IPS-18a (cell line): ENCODE results near the gene ARID2.

Experiments
- H3K27ac ChIP-seq: one replicate; pipeline ENCODE4 v1.5.1; 2013; ENCODE audit warnings: low read length
- H3K27me3 ChIP-seq: one replicate; pipeline ENCODE4 v1.6.1; 2013; ENCODE audit warnings: mild to moderate bottlenecking, low read length; ENCODE audit not compliant: control insufficient read depth, insufficient read depth
- H3K36me3 ChIP-seq: one replicate; pipeline ENCODE4 v1.6.1; 2013; ENCODE audit warnings: low read depth, low read length; ENCODE audit not compliant: control insufficient read depth
- H3K4me1 ChIP-seq: one replicate; pipeline ENCODE4 v1.6.1; 2013; ENCODE audit warnings: low read depth, low read length; ENCODE audit not compliant: control insufficient read depth
- H3K4me3 ChIP-seq: one replicate; pipeline ENCODE4 v1.5.1; 2013; ENCODE audit warnings: low read length
- H3K9ac ChIP-seq: one replicate; pipeline ENCODE4 v1.6.1; 2013; ENCODE audit warnings: mild to moderate bottlenecking, low read length, moderate library complexity
- H3K9me3 ChIP-seq: one replicate; pipeline ENCODE4 v1.6.1; 2013; ENCODE audit warnings: low read depth, low read length; ENCODE audit not compliant: control insufficient read depth

Gene ARID2

GRCh38 chr12:45878630-45879255 is 149.2 kb downstream of the ARID2 start:
- H3K27ac ChIP-seq: no peak overlapping the region
- no peaks in the 10 kb centered on the region for H3K27me3 ChIP-seq
- H3K4me3 ChIP-seq: no peak overlapping the region
- peaks cover 25% of the 10 kb centered on the region for H3K36me3 ChIP-seq
- H3K9me3 ChIP-seq: no peaks in the 10 kb centered on the region
- H3K4me1 ChIP-seq: no peaks in the 10 kb centered on the region
- H3K9ac ChIP-seq: no peak overlapping the region

GRCh38 chr12:45879363-45879895 is 149.9 kb downstream of the ARID2 start:
- H3K9ac ChIP-seq: no peak overlapping the region
- H3K27ac ChIP-seq: no peak overlapping the region

GRCh38 chr12:45880533-45880932 is 151.0 kb downstream of the ARID2 start:
- no peaks in the 10 kb centered on the region for H3K4me1 ChIP-seq
- no peaks in the 10 kb centered on the region for H3K27me3 ChIP-seq
- peaks cover 10% of the 10 kb centered on the region for H3K36me3 ChIP-seq
- H3K27ac ChIP-seq: no peak overlapping the region
- no peak overlapping the region for H3K4me3 ChIP-seq
- H3K9ac ChIP-seq: no peak overlapping the region
- H3K9me3 ChIP-seq: no peaks in the 10 kb centered on the region

More at GRCh38 chr12:45879363-45879895, 149.9 kb downstream of the ARID2 start:
- Histone ChIP-seq H3K9me3 (no peaks in the 10 kb centered on the region), H3K4me1 (no peaks in the 10 kb centered on the region), H3K27me3 (no peaks in the 10 kb centered on the region), H3K36me3 (peaks cover 18% of the 10 kb centered on the region), H3K4me3 (no peak overlapping the region)

GRCh38 chr12:45883187-45883586 is 153.7 kb downstream of the ARID2 start:
- peaks cover 15% of the 10 kb centered on the region for H3K36me3 ChIP-seq
- H3K4me3 ChIP-seq: no peak overlapping the region
- no peak overlapping the region for H3K27ac ChIP-seq
- no peaks in the 10 kb centered on the region for H3K27me3 ChIP-seq
- H3K9me3 ChIP-seq: no peaks in the 10 kb centered on the region
- H3K9ac ChIP-seq: no peak overlapping the region
- H3K4me1 ChIP-seq: no peaks in the 10 kb centered on the region

- Histone ChIP-seq H3K9ac (no peak overlapping the region), H3K27ac (no peak overlapping the region), H3K9me3 (no peaks in the 10 kb centered on the region), H3K36me3 (peaks cover 11% of the 10 kb centered on the region), H3K27me3 (no peaks in the 10 kb centered on the region), H3K4me3 (no peak overlapping the region), H3K4me1 (no peaks in the 10 kb centered on the region)
Observed at GRCh38 chr12:45886685-45887084, 157.2 kb downstream of the ARID2 start.

GRCh38 chr12:45887544-45887943 is 158.0 kb downstream of the ARID2 start:
- H3K9me3 ChIP-seq: no peaks in the 10 kb centered on the region
- H3K36me3 ChIP-seq: peaks cover 14% of the 10 kb centered on the region
- no peak overlapping the region for H3K4me3 ChIP-seq

GRCh38 chr12:45890276-45890675 is 160.8 kb downstream of the ARID2 start:
- Histone ChIP-seq H3K9me3 (no peaks in the 10 kb centered on the region), H3K36me3 (peaks cover 36% of the 10 kb centered on the region), H3K9ac (no peak overlapping the region), H3K4me1 (peaks cover 3% of the 10 kb centered on the region), H3K4me3 (no peak overlapping the region), H3K27ac (no peak overlapping the region), H3K27me3 (no peaks in the 10 kb centered on the region)

More at GRCh38 chr12:45887544-45887943, 158.0 kb downstream of the ARID2 start:
- no peak overlapping the region for H3K9ac ChIP-seq
- no peaks in the 10 kb centered on the region for H3K4me1 ChIP-seq
- no peaks in the 10 kb centered on the region for H3K27me3 ChIP-seq
- H3K27ac ChIP-seq: no peak overlapping the region

- Histone ChIP-seq H3K36me3 (peaks cover 43% of the 10 kb centered on the region), H3K9ac (no peak overlapping the region)
Observed at GRCh38 chr12:45893240-45893639, 163.7 kb downstream of the ARID2 start.

GRCh38 chr12:45895961-45896360 is 166.5 kb downstream of the ARID2 start:
- no peaks in the 10 kb centered on the region for H3K27me3 ChIP-seq
- peaks cover 43% of the 10 kb centered on the region for H3K36me3 ChIP-seq
- H3K4me1 ChIP-seq: peaks cover 3% of the 10 kb centered on the region
- H3K9me3 ChIP-seq: no peaks in the 10 kb centered on the region
- no peak overlapping the region for H3K4me3 ChIP-seq
- no peak overlapping the region for H3K27ac ChIP-seq
- H3K9ac ChIP-seq: no peak overlapping the region

More at GRCh38 chr12:45893240-45893639, 163.7 kb downstream of the ARID2 start:
- no peak overlapping the region for H3K4me3 ChIP-seq
- no peaks in the 10 kb centered on the region for H3K9me3 ChIP-seq
- H3K27ac ChIP-seq: no peak overlapping the region
- no peaks in the 10 kb centered on the region for H3K27me3 ChIP-seq
- H3K4me1 ChIP-seq: peaks cover 3% of the 10 kb centered on the region

- no peak overlapping the region for H3K27ac ChIP-seq
- H3K36me3 ChIP-seq: peaks cover 32% of the 10 kb centered on the region
- H3K4me1 ChIP-seq: peaks cover under 1% of the 10 kb centered on the region
- no peak overlapping the region for H3K4me3 ChIP-seq
- H3K9me3 ChIP-seq: no peaks in the 10 kb centered on the region
- no peaks in the 10 kb centered on the region for H3K27me3 ChIP-seq
- H3K9ac ChIP-seq: no peak overlapping the region
Observed at GRCh38 chr12:45898094-45898493, 168.6 kb downstream of the ARID2 start.

GRCh38 chr12:45907955-45908354 is 178.4 kb downstream of the ARID2 start:
- Histone ChIP-seq H3K27ac (no peak overlapping the region), H3K9me3 (no peaks in the 10 kb centered on the region), H3K4me1 (no peaks in the 10 kb centered on the region), H3K27me3 (no peaks in the 10 kb centered on the region), H3K4me3 (no peak overlapping the region), H3K36me3 (peaks cover 28% of the 10 kb centered on the region), H3K9ac (no peak overlapping the region)
